NB4 (cell line): ENCODE measurements around the gene NEU4.

ENCODE experiments used
- DNase-seq: peaks from one replicate; pipeline ENCODE4 v3.0.0; 2010; ENCODE audit warnings: low read depth
- H3K4me3 ChIP-seq: one replicate; pipeline ENCODE4 v1.5.1; 2011; ENCODE audit warnings: mild to moderate bottlenecking, low read depth, low read length, moderate library complexity
- CTCF ChIP-seq: IDR thresholded peaks from one replicate; pipeline ENCODE4 v1.5.1; 2012; ENCODE audit warnings: low read depth, low read length
- MYC ChIP-seq: IDR thresholded peaks from 2 replicates; pipeline ENCODE4 v1.6.1; 2011; ENCODE audit warnings: low read depth, low read length
- POLR2A ChIP-seq: IDR thresholded peaks from 2 replicates; pipeline ENCODE4 v1.6.1; 2011; ENCODE audit warnings: mild to moderate bottlenecking; ENCODE audit not compliant: insufficient read length; ENCODE audit errors: extremely low read depth
- TF ChIP-seq, protein P1 (sequence below): IDR thresholded peaks from 2 replicates; pipeline ENCODE4 v1.6.1; 2011; ENCODE audit warnings: low read depth, low read length

The NEU4 gene

GRCh38 chr2:241835611-241836010, 26.6 kb downstream of the NEU4 start:
- TF ChIP-seq, protein P1, sequence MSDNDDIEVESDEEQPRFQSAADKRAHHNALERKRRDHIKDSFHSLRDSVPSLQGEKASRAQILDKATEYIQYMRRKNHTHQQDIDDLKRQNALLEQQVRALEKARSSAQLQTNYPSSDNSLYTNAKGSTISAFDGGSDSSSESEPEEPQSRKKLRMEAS, result no peak
- TF ChIP-seq CTCF, result no peak
- TF ChIP-seq MYC, result no peak
- TF ChIP-seq POLR2A, result no peak
- no peak overlapping the region for H3K4me3 ChIP-seq
- DNase-seq, result no peak

DNA sequence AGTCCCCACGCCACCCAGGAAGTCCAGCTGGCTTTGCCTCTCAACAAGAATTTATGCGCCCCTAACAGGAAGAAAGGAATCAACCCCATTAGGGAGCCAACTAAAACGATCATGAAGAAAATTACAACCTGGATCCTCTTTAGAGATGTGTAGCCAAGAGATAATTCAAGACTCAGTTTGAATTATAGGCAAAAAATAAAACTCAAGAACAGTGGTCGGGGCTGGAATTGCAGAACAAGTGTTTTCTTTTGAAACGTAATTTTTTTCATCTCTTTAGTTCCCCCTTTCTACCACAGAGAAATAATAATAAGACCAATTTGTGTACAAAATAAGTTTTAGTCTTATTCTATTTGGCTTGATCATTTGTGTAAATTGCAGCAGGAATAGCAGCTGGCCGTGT, 27.3 kb downstream of the NEU4 start:
- no peak for DNase-seq
- no peak overlapping the region for H3K4me3 ChIP-seq
- TF ChIP-seq, protein P1, result no peak
- TF ChIP-seq POLR2A (no peak), CTCF (no peak), MYC (no peak)

GRCh38 chr2:241837197-241837965, 28.4 kb downstream of the NEU4 start:
- no peak for TF ChIP-seq MYC
- no peak for TF ChIP-seq POLR2A
- no peak for TF ChIP-seq CTCF
- TF ChIP-seq, protein P1, result no peak
- no peak overlapping the region for H3K4me3 ChIP-seq
- DNase-seq, result no peak

DNA sequence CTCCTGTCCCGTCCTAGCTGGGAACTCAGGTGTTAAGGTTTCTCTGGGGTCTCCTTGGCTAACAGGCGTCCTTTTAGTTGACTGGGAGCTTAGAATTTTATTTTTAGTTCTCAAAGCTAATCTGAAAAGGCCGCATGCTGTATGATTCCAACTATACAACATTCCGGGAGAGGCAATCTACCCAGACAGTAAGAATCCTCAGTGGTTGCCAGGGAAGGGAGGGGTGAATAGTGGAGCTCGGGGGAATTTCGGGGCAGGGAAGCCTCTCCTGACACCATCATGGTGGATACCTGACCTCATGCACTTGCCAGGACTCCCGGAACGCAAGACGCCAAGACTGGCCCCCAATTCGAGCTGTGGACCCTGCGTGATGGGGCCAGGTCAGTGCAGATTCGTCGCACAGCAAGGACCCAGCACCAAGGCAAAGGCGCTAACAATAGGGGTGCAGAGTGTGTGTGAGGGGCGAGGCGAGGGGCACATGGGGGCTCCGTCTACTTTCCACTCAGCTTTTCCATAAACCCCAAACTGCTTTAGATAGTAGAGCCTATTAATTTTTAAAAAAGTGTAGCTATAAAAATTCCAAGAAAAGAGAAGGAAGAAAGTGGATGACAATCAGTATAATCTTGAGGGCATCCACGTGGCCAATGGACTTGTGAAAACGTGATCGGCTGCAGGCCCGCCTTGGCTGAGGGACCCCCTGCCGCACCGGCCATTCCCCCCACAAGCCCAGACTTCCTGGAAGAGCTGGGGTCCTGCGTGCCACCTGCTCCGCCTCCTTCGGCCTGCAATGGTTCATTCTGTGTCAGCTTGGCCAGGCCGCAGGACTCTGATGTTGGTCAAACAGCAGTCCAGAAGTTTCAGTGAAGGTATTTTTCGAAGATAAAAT, 32.4 kb downstream of the NEU4 start:
- no peak overlapping the region for H3K4me3 ChIP-seq
- TF ChIP-seq MYC (no peak), POLR2A (no peak), CTCF (no peak)
- TF ChIP-seq, protein P1, result no peak
- DNase-seq, result peak; percentile 8

DNA sequence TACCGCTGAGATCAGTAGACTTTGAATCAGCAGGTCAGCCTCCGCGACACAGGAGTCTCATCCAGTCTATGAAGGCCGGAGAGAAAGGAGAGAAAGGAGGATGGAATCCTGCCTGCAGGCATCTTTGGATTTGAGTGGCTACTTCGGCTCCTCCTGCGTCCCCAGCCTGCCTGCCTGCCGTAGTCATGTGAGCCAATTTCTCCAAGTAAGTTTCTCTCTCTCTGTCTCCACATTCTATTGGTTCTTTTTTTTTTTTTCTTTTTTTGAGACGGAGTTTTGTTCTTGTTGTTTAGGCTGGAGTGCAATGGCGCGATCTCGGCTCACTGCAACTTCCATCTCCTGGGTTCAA, 33.0 kb downstream of the NEU4 start:
- no peak overlapping the region for H3K4me3 ChIP-seq
- DNase-seq, result peak; percentile 9
- TF ChIP-seq CTCF, result no peak
- TF ChIP-seq, protein P1, result no peak
- TF ChIP-seq MYC, result no peak
- no peak for TF ChIP-seq POLR2A
